T47D (cell line): Measurements from ENCODE around the gene DUSP14.
A peak's percentile ranks its signal among the peaks of the same experiment; 100 is the strongest.

Experiments used
- DNase-seq, 2 experiments: peaks; one replicate each; pipeline versions ENCODE4 v3.0.0 to v3.0.0-alpha.2; 2011 to 2012; ENCODE audit warnings: low read depth in 1 of 2, low spot score in 1 of 2
- JUND ChIP-seq: IDR thresholded peaks from 2 replicates; pipeline ENCODE4 v1.6.1; 2012; ENCODE audit warnings: low read depth
- in situ Hi-C: cut with HindIII; loops from 2 replicates; pipeline ENCODE4 v1.10.0; 2016; ENCODE audit warnings: low sequenced_read_pairs, low pct_unique_long_range_greater_than_20kb

DUSP14 gene

GRCh38 chr17:37470181-37470580 lies 19.5 kb upstream of the DUSP14 start:
- in situ Hi-C loops: no loop called here
- no peak for TF ChIP-seq JUND
- no peak for DNase-seq

- in situ Hi-C loops: no loop called here
- TF ChIP-seq JUND: no peak
- DNase-seq: no peak
Observed at GRCh38 chr17:37475731-37476420, 13.8 kb upstream of the DUSP14 start.

- in situ Hi-C loops: no loop called here
- TF ChIP-seq JUND: no peak; the same call in 1 of the 2 replicates
- peak; percentile 53 to 88 for DNase-seq
Observed at GRCh38 chr17:37476431-37477120, 13.1 kb upstream of the DUSP14 start.

- in situ Hi-C loops: no loop called here
- TF ChIP-seq JUND: no peak
- no peak for DNase-seq
Observed at GRCh38 chr17:37478187-37478586, 11.5 kb upstream of the DUSP14 start.

GRCh38 chr17:37479025-37479424 lies 10.7 kb upstream of the DUSP14 start:
- in situ Hi-C loops: no loop called here
- DNase-seq: no peak
- TF ChIP-seq JUND: no peak

- no peak for DNase-seq
- TF ChIP-seq JUND: no peak
- in situ Hi-C loops: no loop called here
Observed at GRCh38 chr17:37480427-37480826, 9.3 kb upstream of the DUSP14 start.

- TF ChIP-seq JUND: no peak
Observed at GRCh38 chr17:37481001-37481665, 8.6 kb upstream of the DUSP14 start.

GRCh38 chr17:37483311-37484039 lies 6.2 kb upstream of the DUSP14 start:
- TF ChIP-seq JUND: no peak
- in situ Hi-C loops: no loop called here
- no peak for DNase-seq

More at GRCh38 chr17:37481001-37481665, 8.6 kb upstream of the DUSP14 start:
- peak in 1 of 2 experiments; percentile 43 for DNase-seq
- in situ Hi-C loops: no loop called here

GRCh38 chr17:37485938-37486570 lies 3.6 kb upstream of the DUSP14 start:
- no peak for TF ChIP-seq JUND
- DNase-seq: no peak
- in situ Hi-C loops: no loop called here

GRCh38 chr17:37488009-37488604 lies 1.6 kb upstream of the DUSP14 start:
- peak; percentile 93 for TF ChIP-seq JUND
- in situ Hi-C loops: no loop called here
- peak; percentile 64 to 95 for DNase-seq

- DNase-seq: peak; percentile 83 to 95
- in situ Hi-C loops: no loop called here
- no peak; the same call in 1 of the 2 replicates for TF ChIP-seq JUND
Observed at GRCh38 chr17:37488607-37489196, 989 bp upstream of the DUSP14 start.
